GM23338 (cell line): ENCODE measurements around the gene RBM24. TPM values are rescaled to one million over a fixed set of nuclear protein-coding genes. Genes with fewer than 3 reads are reported as not detected.

ENCODE experiments used
- ATAC-seq: fragments of 200-7000 bp; cut with Tn5 transposase; 3 replicates; pipeline ENCODE4 v1.9.1; 2020
- DNase-seq: peaks from one replicate; pipeline ENCODE4 v3.0.0-alpha.2; 2015; ENCODE audit warnings: low spot score
- H2AFZ ChIP-seq: fragments of 200-600 bp; sonication (generic); 2 replicates; pipeline ENCODE4 v1.8.0; 2016; ENCODE audit warnings: antibody characterized with exemption, mild to moderate bottlenecking, moderate library complexity
- H3F3A ChIP-seq: fragments of 200-600 bp; sonication (generic); replicated peaks from 2 replicates; pipeline ENCODE4 v1.8.0; 2017; ENCODE audit warnings: antibody characterized with exemption, mixed run types, low read depth
- H3K27ac ChIP-seq: fragments of 200-600 bp; sonication (generic); 2 replicates; pipeline ENCODE4 v1.6.1; 2016; ENCODE audit warnings: low read depth
- H3K27me3 ChIP-seq: fragments of 200-600 bp; sonication (generic); 2 replicates; pipeline ENCODE4 v1.8.0; 2016; ENCODE audit warnings: mild to moderate bottlenecking, mixed run types, moderate library complexity; ENCODE audit not compliant: insufficient read depth
- H3K36me3 ChIP-seq: fragments of 200-600 bp; sonication (generic); 2 replicates; pipeline ENCODE4 v1.8.0; 2016; ENCODE audit warnings: mild to moderate bottlenecking; ENCODE audit not compliant: insufficient read depth
- H3K4me1 ChIP-seq: fragments of 200-600 bp; sonication (generic); 2 replicates; pipeline ENCODE4 v1.8.0; 2016; ENCODE audit warnings: mild to moderate bottlenecking, moderate library complexity; ENCODE audit not compliant: insufficient read depth
- H3K4me2 ChIP-seq: fragments of 200-600 bp; sonication (generic); 2 replicates; pipeline ENCODE4 v1.7.1; 2017; ENCODE audit warnings: mixed run types
- H3K4me3 ChIP-seq: fragments of 200-600 bp; sonication (generic); 2 replicates; pipeline ENCODE4 v1.6.1; 2016; ENCODE audit warnings: mixed run types
- H3K79me2 ChIP-seq: fragments of 200-600 bp; sonication (generic); replicated peaks from 2 replicates; pipeline ENCODE4 v1.8.0; 2017; ENCODE audit warnings: mild to moderate bottlenecking; ENCODE audit not compliant: insufficient read depth
- H3K9me2 ChIP-seq: fragments of 200-600 bp; sonication (generic); 2 replicates; pipeline ENCODE4 v1.8.0; 2017; ENCODE audit not compliant: insufficient read depth
- H4K20me1 ChIP-seq: fragments of 200-600 bp; sonication (generic); replicated peaks from 2 replicates; pipeline ENCODE4 v1.8.0; 2017; ENCODE audit warnings: mild to moderate bottlenecking; ENCODE audit not compliant: insufficient read depth
- H3K27ac Mint-ChIP-seq: 2 replicates; pipeline ENCODE4 v1.8.0; 2020; ENCODE audit warnings: inconsistent platforms, mild to moderate bottlenecking, moderate library complexity, mixed read lengths
- H3K27me3 Mint-ChIP-seq: 3 replicates; pipeline ENCODE4 v1.8.0; 2022; ENCODE audit warnings: low read depth, mild to moderate bottlenecking, moderate library complexity, mixed read lengths, inconsistent platforms; ENCODE audit not compliant: insufficient read depth, poor library complexity
- H3K36me3 Mint-ChIP-seq: 3 replicates; pipeline ENCODE4 v1.8.0; 2021; ENCODE audit warnings: low read depth, mild to moderate bottlenecking, inconsistent platforms, moderate library complexity, mixed read lengths
- H3K4me1 Mint-ChIP-seq: 3 replicates; pipeline ENCODE4 v1.8.0; 2020; ENCODE audit warnings: mild to moderate bottlenecking, inconsistent platforms, mixed read lengths
- H3K4me3 Mint-ChIP-seq: 3 replicates; pipeline ENCODE4 v1.8.0; 2021; ENCODE audit warnings: moderate library complexity, mild to moderate bottlenecking, inconsistent platforms, mixed read lengths
- H3K9me3 Mint-ChIP-seq: 3 replicates; pipeline ENCODE4 v1.8.0; 2020; ENCODE audit warnings: moderate library complexity, mild to moderate bottlenecking, inconsistent platforms, mixed read lengths
- CREB1 ChIP-seq: fragments of 250-450 bp; sonication (Bioruptor Pico); IDR thresholded peaks from 2 replicates; pipeline ENCODE4 v1.5.0; 2020; ENCODE audit warnings: low read depth, mild to moderate bottlenecking, moderate library complexity
- CTCF ChIP-seq, 2 experiments: fragments of 200-600 bp in 1 of 2; sonication (generic) in 1 of 2; conservative IDR thresholded peaks; 2 replicates each; pipeline versions ENCODE4 v1.5.1 to v1.6.1; 2016 to 2017; ENCODE audit warnings: antibody characterized with exemption in 2 of 2, low read depth in 2 of 2, mild to moderate bottlenecking in 2 of 2, moderate library complexity in 1 of 2
- ETS1 ChIP-seq: IDR thresholded peaks from 2 replicates; pipeline ENCODE4 v1.6.1; 2016; ENCODE audit warnings: antibody characterized with exemption
- EZH2 ChIP-seq: fragments of 200-600 bp; sonication (generic); IDR thresholded peaks from one replicate; pipeline ENCODE4 v1.8.0; 2017; ENCODE audit warnings: antibody characterized with exemption, mild to moderate bottlenecking, low read depth; ENCODE audit not compliant: unreplicated experiment
- NANOG ChIP-seq: IDR thresholded peaks from 2 replicates; pipeline ENCODE4 v1.6.1; 2016; ENCODE audit warnings: antibody characterized with exemption, borderline replicate concordance
- POLR2AphosphoS5 ChIP-seq: IDR thresholded peaks from 2 replicates; pipeline ENCODE4 v1.6.1; 2016; ENCODE audit warnings: antibody characterized with exemption, low read depth
- REST ChIP-seq: IDR thresholded peaks from one replicate; pipeline ENCODE4 v1.6.1; 2018; ENCODE audit warnings: antibody characterized with exemption; ENCODE audit not compliant: unreplicated experiment
- ZNF114 ChIP-seq: fragments of 250-450 bp; sonication (Bioruptor Pico); IDR thresholded peaks from 2 replicates; pipeline ENCODE4 v1.5.0; 2020; ENCODE audit warnings: mild to moderate bottlenecking, moderate library complexity
- ZNF331 ChIP-seq: fragments of 250-450 bp; sonication (Bioruptor Pico); IDR thresholded peaks from 2 replicates; pipeline ENCODE4 v1.5.0; 2020; ENCODE audit warnings: low read depth, mild to moderate bottlenecking, moderate library complexity
- ZNF462 ChIP-seq: fragments of 250-450 bp; sonication (Bioruptor Pico); IDR thresholded peaks from 2 replicates; pipeline ENCODE4 v1.5.0; 2020; ENCODE audit warnings: mild to moderate bottlenecking, moderate library complexity
- polyA plus RNA-seq: library from polyadenylated mRNA; unstranded; fragments of >200 nt; fragmentation: Nextera tagmentation; extraction: Ambion mirVana; gene quantifications from 2 replicates; pipeline ENCODE4 v1.2.1, GENCODE V29; 2016
- total RNA-seq: library from RNA; depleted of rRNA; stranded (reverse); fragments of >200 nt; shearing (Covaris generic); gene quantifications from 2 replicates; pipeline ENCODE4 v1.2.3, GENCODE V29; 2014

RBM24 gene
- total and polyA plus RNA-seq, 2 experiments from 2014 or later, result 0.27 to 1.3 TPM

DNA sequence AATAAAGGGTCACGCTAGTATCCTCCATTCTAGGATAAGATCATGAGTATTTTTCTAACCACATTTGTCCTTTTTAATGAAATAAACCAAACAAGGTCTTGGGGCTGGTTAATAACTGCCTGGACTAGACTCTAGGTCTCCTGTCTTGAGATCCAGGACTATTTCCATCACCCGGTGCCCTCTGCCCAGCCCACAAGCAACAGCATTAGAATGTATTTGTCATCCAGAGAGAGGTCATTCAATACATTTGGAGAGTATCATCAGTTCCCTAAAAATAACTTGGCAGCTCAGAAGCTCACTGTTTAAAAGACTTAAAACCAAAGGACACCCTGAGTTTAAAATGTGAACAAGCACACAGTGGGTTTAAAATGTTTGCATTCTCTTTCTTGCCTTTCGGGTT lies 4.4 kb upstream of the RBM24 start (continued):
- TF ChIP-seq ZNF462 (no peak), CREB1 (CRISPR knock-in tag) (no peak), ZNF114 (no peak)

GRCh38 chr6:17277256-17277655 lies 3.9 kb upstream of the RBM24 start:
- Histone ChIP-seq H3K27me3 (peaks cover 60% of the 10 kb centered on the region), H3K9me2 (no peaks in the 10 kb centered on the region), H3K27ac (no peak overlapping the region), H3K4me2 (no peak overlapping the region), H3K4me1 (peaks cover 7% of the 10 kb centered on the region), H4K20me1 (peaks cover 12% of the 10 kb centered on the region), H3F3A (no peaks in the 10 kb centered on the region), H3K79me2 (no peaks in the 10 kb centered on the region), H3K36me3 (no peaks in the 10 kb centered on the region), H3K4me3 (no peak overlapping the region), H2AFZ (no peak overlapping the region)
- ATAC-seq, result no peak
- Mint-ChIP-seq H3K36me3 (no peaks in the 10 kb centered on the region), H3K4me3 (no peak overlapping the region), H3K9me3 (no peaks in the 10 kb centered on the region), H3K4me1 (peaks cover 12% of the 10 kb centered on the region; the same call in 2 of the 3 replicates), H3K27ac (no peak overlapping the region), H3K27me3 (peaks cover 34% of the 10 kb centered on the region)
- no peak for DNase-seq
- TF ChIP-seq ETS1, result no peak
- TF ChIP-seq CREB1 (CRISPR knock-in tag), result no peak
- TF ChIP-seq EZH2, result no peak
- no peak for TF ChIP-seq CTCF (conservative IDR thresholded peaks at IDR 0.05; ENCODE audit: low read depth in 2 of 2)
- TF ChIP-seq POLR2AphosphoS5, result no peak
- TF ChIP-seq NANOG, result no peak
- TF ChIP-seq REST, result no peak
- TF ChIP-seq ZNF331 (CRISPR knock-in tag), result no peak
